ENCODE results near the gene SSTR1.

SSTR1 gene

GRCh38 chr14:38202444-38203191 is 5.1 kb upstream of the SSTR1 start:
- no peak for DNase-seq (ENCODE audit: low spot score)

DNA sequence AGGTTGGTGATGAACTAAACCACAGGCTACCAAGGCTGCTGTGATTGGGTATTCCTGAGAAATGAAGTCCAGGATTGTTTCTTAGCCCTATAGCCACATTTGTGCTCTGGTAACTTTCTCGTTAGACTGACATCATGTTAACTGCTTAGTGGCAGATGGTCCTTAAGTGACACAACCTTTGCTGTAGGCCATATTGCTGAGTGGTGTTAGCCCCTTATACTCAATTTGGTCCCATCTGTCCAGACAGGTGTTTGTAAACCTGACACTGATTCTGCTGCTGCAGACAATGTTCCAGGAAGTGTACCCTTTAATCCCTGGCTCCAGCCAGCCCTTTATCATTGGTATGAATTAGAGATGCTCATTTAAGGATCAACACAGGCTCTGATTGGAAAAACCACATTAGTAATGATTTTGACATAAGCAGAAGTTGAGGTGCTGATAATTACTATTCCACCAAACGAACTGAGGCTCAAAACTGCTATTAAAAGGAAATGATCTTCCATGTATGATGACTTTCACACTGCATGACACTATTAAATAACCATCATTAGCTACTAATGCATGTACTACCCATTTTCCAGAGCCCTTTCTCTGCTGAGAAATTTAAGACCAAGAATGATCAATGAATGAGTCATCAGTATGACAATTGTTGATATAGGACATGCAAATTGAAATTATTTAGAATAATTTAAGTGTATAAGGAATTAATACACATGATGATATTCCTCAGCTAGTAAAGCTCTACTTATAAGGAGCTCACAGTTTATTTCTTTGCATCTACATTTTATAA is 3.6 kb upstream of the SSTR1 start:
- no peak for DNase-seq (ENCODE audit: low spot score)

GRCh38 chr14:38204719-38205115 is 3.0 kb upstream of the SSTR1 start:
- no peak for DNase-seq (ENCODE audit: low spot score)

- no peak for DNase-seq (ENCODE audit: low spot score)
These were observed 2.4 kb upstream of the SSTR1 start for GRCh38 chr14:38205119-38205813.

DNA sequence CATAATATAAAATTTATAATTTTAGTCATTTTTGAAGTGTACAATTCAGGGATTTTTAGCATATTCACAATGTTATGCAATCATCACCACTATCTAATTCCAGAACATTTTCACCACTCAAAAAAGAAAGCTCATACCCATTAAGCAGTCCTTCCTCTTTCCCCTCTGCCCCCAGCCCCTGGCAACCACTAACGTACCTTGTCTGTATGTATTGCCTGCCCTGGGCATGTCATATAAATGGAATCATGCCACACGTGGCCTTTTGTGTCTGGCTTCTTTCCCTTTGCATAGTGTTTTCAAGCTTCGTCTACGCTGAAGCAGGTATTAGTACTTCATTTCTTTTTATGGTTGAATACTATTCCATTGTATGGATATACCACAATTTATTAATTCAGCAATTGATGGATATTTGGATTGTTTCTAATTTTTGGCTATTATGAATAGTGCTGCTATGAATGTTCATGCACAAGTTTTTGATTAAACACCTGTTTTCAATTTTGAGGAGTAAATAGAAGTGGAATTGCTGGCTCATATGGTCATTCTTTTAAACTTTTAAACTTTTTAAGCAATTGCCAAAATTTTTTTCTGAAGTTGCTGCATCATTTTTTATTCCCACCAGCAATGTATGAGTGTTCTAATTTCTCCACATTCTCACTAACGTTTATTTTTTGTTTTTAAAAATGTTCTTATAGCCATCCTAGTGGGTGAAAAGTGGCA is 1.6 kb upstream of the SSTR1 start:
- no peak for DNase-seq (ENCODE audit: low spot score)

DNA sequence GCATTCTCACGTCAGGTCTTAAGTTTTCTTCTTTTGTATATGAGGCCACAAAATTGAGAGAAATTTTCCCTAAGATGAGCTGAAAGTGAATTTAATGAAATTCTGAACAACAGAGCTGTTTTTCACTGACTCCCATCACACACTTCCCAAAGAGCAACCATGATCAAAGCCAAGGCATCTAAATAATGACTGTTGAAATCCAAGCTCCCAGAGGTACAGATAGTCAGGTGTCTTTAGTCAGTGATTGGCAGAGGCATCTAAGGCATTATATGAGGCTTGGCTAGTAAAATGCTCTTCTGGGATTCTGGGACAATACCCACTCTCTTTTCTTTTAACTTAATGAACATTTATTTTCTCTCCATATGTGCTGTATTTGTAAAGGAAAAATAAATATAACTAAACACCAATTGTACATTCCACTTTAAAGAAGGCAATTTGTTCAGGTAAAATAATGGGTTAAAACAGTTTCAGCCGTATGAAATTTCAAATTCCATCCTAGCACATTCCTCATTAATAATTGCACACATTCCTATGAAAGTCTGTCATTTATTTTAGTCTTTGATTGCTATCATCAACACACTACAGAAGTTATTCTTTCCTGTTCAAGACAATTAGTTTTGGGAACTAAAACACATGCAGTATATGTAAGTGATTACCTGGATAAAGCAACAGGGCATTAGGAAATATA is 871 bp upstream of the SSTR1 start:
- DNase-seq (ENCODE audit: low spot score), result no peak

GRCh38 chr14:38207377-38207735 is 348 bp upstream of the SSTR1 start:
- no peak for DNase-seq (ENCODE audit: low spot score)

DNA sequence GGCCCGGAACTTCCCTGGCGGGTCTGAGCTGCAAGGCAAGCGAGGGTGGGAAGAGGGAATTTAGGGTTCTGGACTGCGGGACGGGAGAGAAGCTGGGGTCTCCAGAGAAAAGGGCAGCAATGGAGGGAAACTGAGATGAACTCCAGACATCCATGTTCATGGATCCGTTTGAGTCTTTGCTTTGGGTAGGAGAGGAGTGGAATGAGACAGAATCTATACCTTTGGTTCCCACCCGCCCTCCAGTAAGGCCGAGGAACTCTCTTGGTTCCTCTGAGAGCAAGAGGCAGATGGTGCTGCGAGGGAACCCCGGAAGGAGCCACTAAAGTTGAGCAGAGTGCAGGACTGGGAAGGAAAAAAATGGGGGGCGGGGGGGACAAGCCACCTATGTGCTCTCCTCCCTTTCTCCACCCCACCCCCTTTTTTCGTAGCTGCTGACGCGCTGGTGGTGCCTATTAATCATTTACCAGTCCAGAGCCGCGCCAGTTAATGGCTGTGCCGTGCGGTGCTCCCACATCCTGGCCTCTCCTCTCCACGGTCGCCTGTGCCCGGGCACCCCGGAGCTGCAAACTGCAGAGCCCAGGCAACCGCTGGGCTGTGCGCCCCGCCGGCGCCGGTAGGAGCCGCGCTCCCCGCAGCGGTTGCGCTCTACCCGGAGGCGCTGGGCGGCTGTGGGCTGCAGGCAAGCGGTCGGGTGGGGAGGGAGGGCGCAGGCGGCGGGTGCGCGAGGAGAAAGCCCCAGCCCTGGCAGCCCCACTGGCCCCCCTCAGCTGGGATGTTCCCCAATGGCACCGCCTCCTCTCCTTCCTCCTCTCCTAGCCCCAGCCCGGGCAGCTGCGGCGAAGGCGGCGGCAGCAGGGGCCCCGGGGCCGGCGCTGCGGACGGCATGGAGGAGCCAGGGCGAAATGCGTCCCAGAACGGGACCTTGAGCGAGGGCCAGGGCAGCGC is 1.2 kb downstream of the SSTR1 start:
- no peak for DNase-seq (ENCODE audit: low spot score)

DNA sequence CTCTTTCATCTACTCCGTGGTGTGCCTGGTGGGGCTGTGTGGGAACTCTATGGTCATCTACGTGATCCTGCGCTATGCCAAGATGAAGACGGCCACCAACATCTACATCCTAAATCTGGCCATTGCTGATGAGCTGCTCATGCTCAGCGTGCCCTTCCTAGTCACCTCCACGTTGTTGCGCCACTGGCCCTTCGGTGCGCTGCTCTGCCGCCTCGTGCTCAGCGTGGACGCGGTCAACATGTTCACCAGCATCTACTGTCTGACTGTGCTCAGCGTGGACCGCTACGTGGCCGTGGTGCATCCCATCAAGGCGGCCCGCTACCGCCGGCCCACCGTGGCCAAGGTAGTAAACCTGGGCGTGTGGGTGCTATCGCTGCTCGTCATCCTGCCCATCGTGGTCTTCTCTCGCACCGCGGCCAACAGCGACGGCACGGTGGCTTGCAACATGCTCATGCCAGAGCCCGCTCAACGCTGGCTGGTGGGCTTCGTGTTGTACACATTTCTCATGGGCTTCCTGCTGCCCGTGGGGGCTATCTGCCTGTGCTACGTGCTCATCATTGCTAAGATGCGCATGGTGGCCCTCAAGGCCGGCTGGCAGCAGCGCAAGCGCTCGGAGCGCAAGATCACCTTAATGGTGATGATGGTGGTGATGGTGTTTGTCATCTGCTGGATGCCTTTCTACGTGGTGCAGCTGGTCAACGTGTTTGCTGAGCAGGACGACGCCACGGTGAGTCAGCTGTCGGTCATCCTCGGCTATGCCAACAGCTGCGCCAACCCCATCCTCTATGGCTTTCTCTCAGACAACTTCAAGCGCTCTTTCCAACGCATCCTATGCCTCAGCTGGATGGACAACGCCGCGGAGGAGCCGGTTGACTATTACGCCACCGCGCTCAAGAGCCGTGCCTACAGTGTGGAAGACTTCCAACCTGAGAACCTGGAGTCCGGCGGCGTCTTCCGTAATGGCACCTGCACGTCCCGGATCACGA is 2.2 kb downstream of the SSTR1 start:
- no peak for DNase-seq (ENCODE audit: low spot score)

- no peak for DNase-seq (ENCODE audit: low spot score)
These were observed 3.0 kb downstream of the SSTR1 start for GRCh38 chr14:38210587-38211216.

GRCh38 chr14:38211255-38211735 is 3.6 kb downstream of the SSTR1 start:
- DNase-seq (ENCODE audit: low spot score), result no peak

GRCh38 chr14:38212111-38212510 is 4.4 kb downstream of the SSTR1 start:
- no peak for DNase-seq (ENCODE audit: low spot score)

- no peak for DNase-seq (ENCODE audit: low spot score)
These were observed 5.3 kb downstream of the SSTR1 start for GRCh38 chr14:38213001-38213400.

DNA sequence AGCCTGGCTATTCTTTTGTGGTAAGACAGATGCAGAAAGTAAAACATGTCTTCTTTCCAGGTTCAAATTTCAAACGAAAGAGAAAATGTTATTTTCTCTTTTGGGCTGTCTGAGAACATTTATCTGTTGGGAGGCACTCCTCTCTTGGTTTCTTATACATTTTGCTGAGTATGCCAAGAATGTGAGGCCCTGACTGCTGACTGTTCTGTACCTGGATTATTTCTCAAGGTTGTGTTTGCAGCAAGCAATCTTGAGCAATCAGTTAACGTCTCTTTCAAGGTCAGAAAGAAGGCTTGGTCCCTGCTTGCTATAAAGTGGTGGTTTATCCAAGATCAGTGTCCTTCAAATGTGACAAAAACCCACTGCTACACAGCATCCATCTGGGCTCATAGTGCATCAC is 9.8 kb downstream of the SSTR1 start:
- no peak for DNase-seq (ENCODE audit: low spot score)

GRCh38 chr14:38221077-38221476 is 13.4 kb downstream of the SSTR1 start:
- no peak for DNase-seq (ENCODE audit: low spot score)

DNA sequence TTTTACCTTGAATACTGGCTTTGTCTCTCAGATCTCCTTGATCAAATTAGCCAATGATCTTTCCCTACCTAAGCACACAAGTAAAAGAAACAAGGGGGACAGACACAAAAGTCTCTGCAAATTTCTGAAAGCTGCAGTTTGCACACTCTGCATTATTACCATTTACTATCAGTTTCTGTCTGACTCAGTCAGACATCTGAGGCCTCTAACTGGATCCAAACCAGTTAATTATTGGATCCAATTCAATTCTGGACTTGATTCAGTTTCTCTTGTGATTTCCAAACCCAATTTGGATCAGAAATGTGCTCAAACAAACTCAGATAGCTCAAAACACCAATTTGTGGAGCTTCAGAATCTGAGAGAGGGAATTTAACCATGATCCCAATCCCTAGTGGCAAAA is 16.6 kb downstream of the SSTR1 start:
- DNase-seq (ENCODE audit: low spot score), result no peak

GRCh38 chr14:38225946-38226345 is 18.2 kb downstream of the SSTR1 start:
- DNase-seq (ENCODE audit: low spot score), result no peak

DNA sequence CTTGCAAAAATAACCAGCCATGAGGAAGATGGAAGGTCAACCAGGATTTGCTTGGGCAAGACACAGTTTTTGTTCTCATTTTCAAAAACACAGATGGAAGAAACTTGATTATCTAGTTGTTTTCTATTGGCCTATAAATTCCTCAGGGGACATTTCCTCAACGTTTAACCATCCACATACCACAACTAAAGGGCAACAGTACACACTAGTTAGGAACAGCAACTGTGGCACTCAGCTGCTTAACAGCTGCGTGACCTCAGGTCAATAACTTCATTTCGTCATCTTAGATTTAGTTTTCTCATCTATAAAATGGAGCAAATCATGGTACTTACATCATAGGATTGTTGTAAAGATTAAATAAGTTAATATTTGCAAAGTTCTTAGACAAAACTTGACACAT is 18.7 kb downstream of the SSTR1 start:
- no peak for DNase-seq (ENCODE audit: low spot score)

- DNase-seq (ENCODE audit: low spot score), result no peak
These were observed 25.5 kb downstream of the SSTR1 start for GRCh38 chr14:38233218-38233617.
